ENCODE results near the gene MAD1L1. TPM values are rescaled to one million over a fixed set of nuclear protein-coding genes. Genes with fewer than 3 reads are reported as not detected.
"Not testable (repeated sequence)": the region's sequence is repeated elsewhere in the genome, so short reads cannot be mapped to it uniquely, and the experiment has no call there.

MAD1L1 gene
- total RNA-seq, 1 donor from 2014 or later, result 40.9 TPM

DNA sequence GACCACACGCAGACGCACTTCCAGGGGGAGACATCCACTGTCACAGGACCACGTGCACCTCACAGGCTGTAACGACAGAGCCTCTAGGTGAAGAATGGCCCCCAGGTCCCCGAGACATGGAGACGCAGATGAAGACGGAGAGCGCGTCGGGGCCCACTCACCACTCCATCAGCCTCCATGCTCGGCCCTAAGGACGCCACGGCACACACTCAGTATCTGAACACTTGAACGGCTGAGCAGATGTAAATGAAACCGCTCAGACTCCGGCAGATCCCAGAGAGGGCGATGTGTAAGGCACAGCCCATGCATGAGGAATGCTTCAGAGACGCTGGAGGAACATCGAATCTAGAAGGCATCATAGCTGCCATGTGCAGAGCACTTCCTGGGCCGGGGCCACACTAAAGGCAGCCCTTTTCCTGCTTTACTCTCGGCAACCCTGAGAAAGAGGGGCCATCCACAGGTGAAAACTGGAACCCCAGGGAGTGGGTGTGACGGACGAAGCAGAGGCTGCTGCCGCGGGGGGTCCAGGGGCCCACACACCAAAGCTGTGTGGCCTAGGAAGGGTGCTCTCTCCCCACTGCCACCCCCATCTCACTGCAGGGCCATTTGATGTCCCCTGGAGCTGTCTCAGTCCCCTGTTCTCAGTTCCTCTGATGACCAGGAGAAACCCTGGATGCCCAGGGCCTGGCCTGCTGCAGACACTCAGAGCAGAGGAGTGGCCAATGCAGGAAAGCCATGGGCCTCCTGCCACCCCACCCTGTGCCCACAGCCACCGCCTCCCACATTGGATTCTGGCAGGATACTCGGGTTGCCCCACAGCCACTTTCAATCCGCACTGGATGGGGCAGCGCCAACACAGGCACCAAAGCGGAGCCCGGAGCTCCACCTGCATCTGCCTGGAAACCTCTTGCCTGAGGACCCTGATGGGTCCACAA, 253.8 kb downstream of the MAD1L1 start:
- DNase-seq (ENCODE audit: low read depth), result no peak

DNA sequence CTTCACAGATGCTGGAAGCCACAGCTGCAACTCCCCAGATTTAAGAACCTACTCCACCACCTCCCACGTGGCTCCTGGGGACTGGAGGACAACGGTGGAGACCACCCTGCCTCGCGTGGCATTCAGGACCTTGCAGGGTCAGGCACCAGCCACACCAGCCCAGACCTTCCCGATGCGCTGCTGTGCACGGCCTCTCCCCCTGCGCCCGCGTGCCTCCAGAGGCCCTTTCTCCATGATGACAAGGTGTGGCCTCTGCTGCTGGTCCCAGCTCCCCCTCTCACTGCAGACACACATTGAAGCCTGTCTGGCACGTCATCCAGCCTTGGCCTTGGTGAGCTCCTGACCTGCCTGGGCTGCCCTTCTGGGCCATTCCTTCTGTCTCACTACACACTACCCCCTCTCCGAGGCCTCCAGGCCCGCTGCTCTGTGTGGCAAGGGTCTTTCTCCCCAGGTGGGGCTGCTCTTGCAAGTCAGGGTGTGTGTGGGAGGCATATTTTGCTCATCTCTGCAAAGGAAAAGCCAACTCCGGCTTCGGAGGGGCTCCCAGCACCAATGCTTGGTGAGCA, 254.8 kb downstream of the MAD1L1 start:
- no peak for DNase-seq (ENCODE audit: low read depth)

DNA sequence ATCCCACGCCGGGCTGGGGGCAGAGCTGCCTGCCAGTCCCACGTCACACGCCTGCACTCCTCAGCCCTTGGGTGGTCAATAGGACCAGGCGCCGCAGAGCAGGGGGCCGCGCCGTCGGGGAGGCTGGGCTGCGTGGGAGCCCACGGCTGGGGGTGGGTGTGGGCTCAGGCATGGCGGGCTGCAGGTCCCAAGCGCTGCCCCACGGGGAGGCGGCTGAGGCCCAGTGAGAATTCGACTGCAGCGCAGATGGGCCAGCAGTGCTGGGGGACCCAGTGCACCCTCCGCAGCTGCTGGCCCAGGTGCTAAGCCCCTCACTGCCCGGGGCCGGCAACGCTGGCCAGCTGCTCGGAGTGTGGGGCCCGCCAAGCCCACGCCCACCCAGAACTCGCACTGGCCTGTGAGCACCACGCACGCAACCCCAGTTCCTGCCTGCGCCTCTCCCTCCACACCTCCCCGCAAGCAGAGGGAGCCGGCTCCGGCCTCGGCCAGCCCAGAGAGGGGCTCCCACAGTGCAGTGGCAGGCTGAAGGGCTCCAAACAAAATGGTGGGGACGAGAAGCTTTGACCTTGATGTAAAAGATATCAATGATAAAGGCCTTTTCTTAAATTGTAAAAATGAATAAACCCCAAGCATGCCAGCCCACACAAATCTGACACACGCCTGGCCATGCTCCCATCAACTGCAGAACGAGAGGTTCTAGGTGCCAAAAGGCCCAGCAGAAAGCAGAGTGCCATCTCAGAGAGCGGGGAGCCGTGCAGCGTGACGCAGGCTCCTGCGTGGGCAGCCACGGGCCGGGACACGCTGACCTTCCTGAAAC, 255.5 kb downstream of the MAD1L1 start:
- no peak for DNase-seq (ENCODE audit: low read depth)

DNA sequence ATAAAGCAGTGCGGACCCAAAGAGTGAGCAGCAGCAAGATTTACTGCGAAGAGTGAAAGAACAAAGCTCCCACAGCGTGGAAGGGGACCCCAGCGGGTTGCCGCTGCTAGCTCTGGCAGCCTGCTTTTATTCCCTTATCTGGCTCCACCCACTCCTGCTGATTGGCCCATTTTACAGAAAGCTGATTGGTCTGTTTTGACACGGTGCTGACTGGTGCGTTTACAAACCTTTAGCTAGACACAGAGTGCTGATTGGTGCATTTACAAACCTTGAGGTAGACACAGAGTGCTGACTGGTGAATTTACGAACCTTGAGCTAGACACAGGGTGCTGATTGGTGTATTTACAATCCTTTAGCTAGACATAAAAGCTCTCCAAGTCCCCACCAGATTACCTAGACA, 256.2 kb downstream of the MAD1L1 start:
- DNase-seq (ENCODE audit: low read depth), result not testable (repeated sequence)

DNA sequence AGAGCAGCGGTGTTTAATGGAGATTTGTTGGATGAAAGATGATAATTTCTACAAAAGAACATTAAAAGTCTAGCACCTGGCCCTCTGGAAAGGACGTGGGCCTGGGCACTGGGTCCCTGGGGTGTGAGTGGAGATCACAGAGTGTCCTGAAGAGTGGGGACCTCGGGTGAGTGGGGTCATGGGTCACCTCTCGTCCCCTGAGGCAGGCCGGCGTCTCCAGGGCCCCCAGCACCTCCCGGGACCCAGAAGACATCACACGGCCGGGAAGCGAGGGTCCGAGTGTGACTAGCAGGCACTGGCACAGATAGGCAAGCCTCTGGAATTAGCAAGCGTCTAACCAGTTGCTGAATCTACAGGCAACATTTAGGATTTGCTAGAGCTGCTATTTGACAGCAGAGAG, 257.2 kb downstream of the MAD1L1 start:
- DNase-seq (ENCODE audit: low read depth), result no peak

DNA sequence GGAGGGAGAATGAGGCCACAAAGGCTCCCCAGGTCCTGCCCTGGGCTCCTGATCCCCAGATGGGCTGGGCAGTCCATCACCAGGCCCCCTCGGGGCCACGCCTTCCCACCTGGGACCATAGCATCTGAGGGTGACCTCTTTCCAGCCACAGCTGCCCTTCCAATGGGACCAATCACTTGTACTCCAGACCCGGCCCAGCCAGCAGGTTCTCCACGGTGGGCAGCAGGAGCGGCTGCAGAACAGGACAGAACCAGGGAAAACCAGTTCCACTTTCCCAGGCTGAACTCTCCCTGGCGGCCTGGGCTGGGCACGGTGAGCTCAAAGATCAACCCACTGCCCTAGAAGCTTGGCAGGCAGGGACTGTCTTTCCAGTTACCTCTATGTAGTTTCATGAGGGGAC, 257.6 kb downstream of the MAD1L1 start:
- no peak for DNase-seq (ENCODE audit: low read depth)

DNA sequence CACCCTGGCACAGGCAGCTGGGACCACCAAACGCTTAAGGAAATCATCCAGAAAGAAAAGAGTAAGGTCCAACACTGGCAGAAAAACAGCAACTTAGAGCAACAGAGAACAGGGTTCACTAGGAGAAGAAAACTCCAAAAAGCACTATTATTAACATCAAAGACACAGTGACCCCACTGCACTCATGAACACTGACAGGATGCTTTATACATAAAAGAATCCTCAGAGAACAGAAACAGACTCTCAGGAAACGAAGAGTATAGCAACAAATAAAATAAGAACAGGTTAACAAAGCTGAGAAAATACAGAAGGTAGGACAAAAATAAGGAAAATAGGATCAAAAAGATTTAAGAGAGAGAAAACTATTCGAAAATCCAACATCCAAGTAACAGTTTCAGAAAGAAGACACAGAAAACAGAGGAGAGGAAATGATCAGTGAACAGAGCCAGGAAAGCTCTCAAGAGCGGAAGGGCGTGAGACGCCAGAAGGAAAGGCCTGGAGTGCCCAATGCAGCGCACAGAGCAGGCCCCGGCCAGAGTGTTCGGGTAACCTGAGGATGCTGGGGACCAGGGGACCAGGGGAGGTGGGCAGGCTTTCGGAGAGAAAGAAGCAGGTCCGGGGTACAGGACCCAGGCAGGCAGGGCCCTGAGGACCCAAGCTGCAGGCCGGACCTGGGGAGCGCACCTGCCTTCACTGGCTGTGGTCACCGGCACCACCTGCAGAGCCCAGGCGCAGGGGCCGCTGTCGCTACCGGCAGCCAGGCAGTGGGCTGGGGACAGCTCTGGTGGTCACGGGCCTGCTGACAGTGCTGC, 258.2 kb downstream of the MAD1L1 start:
- no peak for DNase-seq (ENCODE audit: low read depth)

DNA sequence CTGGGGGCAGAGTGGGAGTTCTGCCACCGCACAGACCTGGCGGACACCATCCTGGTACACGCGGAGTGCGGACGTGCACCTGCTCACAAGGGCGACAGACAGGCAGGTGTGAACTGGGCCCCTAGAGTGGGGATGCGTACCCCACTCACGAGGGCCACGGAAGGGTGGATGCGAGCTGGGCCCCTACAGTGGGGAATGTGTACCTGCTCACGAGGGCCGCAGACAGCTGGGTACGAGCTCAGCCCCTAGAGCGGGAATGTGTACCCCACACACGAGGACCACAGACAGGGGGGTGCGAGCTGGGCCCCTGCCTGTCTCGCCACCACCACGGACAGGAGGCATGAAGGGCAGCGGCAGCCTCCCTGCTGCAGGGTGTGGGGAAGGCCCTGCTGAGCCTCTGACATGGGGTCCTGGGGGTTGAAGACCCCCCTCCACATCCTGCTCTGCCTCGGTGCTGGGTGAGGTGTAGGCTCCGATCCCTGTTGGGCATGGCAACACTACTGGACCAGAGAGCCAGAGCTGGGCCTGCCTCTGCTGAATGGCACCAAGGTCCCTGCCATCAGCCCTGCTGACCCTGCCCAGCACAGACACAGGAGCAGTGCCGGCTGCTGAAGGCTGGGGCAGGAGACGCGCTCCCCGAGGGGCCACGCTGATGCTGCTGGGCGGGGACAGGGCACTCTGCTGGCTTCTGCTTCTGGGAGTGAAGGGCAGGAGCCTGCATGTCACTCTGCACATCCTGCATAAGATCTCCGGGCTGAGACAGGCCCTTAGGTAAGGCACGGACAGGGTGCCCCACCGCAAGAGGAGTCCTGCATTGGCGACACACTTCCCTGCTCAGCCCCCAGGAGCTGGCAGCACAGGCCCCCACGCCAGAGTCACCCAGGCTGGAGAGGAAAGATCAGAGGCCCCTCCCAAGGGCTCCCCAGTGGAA, 259.2 kb downstream of the MAD1L1 start:
- no peak for DNase-seq (ENCODE audit: low read depth)

DNA sequence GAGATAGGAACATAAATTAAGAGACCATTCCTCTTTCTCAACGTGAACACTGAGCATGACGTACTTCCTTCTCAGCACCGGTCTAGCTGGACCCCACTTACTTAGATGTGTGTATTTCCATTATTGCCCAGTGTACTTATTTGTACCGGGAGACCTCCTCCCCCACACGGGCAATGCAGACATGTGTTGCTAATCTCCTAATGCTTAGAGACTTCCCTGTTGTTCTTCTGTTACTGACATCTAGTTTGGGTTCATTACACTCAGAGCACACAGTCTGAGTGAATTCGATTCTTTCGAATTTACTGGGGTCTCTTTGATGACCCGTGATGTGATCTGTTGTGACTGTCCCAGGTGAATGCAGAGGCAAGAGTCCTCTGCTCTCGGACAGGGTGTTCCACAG, 260.0 kb downstream of the MAD1L1 start:
- DNase-seq (ENCODE audit: low read depth), result no peak

DNA sequence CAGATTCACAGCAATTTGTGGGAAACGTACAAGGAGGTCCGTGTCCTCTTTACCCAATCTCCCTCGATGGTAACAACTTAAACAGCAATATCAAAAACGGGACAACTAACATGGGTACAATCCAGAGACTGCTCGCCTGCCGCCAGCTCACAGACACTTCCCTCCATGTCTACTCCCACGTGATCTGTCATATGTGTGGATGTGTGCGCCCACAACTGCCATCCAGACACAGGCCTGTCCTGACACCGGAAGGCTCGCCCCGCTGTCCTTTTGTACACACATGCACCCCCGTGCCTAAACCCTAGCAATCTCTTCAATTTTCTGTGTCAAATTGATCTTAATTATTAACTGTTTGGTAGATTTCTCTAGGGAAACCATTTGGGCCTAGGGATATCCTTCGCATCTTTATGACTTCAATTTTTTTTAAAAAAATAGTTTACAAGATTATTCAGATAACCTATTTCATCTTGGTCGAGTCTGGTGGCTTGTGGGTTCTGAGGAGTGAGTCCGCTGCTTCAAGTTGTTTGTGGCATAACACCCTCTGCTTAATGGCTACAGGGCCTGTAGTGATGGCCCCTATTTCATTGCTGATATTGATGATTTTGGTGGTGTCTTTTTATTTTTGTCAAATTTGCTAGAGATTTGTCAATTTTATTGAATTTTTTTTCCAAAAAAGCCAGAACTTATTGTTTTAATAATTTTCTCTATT, 260.6 kb downstream of the MAD1L1 start:
- DNase-seq (ENCODE audit: low read depth), result no peak

DNA sequence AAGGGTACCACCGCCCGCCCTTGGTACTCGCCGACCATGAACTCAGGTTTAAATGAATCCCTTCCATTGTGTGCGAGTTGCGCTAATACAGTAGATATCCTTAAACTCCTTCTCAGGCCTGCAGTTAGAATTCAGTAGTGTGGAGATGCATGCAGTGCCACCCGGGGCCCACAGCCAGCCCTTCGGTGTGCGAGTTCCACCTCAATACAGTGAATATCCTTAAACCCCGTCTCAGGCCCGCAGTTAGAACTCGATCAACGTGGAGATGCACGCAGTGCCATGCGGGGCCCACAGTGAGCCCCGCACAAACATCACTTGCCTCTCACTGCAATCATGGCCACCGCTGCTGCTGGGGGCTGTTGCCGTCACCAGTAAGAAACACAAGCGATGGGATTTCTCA, 261.9 kb downstream of the MAD1L1 start:
- DNase-seq (ENCODE audit: low read depth), result no peak

DNA sequence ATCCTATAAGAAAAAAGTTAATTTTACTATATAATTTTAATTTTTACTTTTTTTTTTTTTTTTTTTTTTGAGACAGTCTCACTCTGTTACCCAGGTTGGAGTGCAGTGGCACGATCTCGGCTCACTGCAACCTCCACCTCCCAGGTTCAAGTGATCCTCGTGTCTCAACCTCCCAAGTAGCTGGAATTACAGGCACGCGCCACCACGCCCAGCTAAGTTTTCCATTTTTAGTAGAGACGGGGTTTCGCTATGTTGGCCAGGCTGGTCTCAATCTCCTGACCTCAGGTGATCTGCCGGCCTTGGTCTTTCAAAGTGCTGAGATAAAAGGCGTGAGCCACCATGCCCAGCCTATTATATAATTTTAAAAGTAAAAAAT, 262.5 kb downstream of the MAD1L1 start:
- DNase-seq (ENCODE audit: low read depth), result not testable (repeated sequence)

DNA sequence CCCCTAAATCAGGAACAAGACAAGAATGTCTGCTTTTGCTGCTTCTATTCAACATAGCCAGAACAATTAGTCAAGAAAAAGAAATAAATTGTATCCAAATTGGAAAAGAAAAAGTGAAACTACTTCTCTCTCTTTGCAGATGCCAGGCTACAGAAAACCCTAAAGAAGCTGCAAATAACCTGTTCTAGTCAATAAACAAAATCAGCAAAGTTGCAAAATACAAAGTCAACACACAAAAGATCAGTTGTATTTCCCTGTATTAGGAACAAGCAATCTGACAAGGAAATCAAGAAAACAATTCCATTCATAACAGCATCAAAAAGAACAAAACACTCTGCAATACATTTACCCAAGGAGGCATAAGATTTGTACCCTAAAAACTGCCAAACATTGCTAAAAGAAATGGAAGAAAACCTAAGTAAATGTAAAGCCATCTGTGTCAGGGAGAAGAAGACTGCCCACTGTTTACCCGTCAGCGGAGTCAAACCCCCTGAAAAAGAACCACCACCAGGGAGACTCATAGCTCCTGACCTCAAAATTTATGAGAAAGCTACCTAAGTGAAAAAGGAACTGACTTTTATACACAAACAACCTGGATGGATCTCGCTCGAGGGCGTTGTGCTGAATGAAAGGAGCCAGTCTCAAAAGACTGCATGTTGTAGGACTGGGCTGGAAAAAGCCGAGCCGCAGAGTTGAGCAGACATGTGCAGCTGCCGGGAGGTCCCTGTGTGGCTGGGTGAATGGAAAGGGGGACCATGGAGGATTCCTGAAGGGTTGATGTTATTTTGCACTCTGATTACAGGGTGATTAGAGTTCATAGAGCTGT, 263.1 kb downstream of the MAD1L1 start:
- no peak for DNase-seq (ENCODE audit: low read depth)

DNA sequence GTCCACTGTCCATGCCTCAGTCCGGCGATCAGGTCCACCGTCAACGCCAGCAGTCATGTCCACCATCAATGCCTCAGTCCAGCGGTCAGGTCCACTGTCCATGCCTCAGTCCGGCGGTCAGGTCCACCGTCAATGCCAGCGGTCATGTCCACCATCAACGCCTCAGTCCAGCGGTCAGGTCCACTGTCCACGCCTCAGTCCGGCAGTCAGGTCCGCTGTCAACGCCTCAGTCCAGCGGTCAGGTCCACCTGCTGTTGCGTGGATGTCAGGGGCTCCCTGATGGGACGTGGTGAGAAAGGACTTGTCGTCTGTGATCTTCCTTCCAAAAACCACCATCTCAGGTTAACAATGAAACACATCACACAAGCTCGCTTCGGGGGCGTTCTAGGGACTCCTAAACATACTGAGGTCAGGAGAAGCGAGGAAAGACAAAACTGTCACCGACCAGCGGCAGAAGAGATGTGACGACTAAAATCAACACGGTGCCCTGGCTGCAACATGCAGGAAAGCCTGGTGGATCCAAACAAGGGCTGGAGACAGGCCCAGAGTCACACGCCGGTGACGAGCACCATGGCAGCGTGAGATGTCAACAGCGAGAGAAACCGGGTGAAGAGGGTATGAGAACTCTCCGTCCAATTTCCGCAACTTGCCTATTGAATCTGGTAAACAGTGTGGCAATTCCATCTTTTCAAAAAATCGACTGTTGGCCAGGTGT, 264.2 kb downstream of the MAD1L1 start:
- DNase-seq (ENCODE audit: low read depth), result no peak

DNA sequence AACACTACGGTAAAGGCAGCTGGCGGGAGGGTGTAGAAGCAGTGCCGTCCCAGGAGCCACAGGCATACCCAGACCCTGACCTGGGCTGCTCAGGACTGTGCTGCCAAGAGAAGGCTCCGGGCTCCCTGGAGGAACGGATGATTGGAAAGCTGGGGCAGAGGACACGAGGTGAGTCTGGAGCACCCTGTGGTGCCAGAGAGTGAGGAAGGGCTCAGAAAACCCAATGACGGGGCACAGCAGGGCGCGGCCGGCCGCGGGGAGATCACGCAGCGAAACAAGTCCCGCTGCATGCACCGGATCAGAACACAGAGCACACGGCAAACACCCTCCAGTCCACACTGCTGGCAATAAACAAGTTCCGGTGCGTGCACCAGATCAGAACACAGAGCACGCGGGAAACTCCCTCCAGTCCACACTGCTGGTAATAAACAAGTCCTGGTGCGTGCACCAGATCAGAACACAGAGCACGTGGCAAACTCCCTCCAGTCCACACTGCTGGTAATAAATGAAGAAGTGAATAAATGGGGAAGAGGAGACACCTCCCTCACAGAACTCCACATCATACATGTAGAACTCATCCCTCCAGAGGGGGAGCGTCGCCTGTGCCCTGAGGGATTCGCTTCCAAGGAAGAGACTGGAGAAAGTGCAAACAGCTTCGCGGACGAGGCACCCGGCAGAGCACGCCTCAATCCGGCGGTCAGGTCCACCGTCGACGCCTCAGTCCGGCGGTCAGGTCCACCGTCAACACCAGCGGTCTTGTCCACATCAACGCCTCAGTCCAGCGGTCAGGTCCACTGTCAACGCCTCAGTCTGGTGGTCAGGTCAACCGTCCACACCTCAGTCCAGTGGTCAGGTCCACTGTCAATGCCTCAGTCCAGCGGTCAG, 265.0 kb downstream of the MAD1L1 start:
- no peak for DNase-seq (ENCODE audit: low read depth)

DNA sequence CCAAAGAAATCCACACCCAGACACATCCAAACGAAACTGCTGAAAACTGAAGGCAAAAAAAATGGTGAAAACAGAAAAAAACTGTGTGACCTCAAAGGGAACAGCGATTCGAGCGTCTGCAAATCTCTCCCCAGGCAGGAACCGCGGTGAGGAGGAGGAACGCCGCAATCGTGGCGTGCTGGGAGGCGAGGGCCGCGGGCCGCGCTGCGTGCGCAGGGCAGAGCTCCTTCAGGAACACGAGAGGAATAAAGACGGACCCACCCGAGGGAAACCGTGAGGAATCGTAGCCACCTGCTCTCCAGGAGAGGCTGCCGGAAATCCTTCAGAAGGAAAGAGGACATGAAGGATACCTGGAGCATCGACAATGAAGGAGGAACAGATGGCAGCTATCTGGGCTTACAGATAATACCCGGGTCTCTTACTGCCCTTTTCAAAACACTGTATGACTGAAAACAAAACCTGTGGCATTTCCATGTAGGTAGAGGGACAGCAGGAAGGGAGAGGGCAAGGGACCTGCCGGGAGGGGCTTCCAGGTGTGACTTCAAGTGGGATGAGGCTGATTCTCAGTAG, 266.0 kb downstream of the MAD1L1 start:
- DNase-seq (ENCODE audit: low read depth), result no peak
